Activated T-cell treated with anti-CD3 and anti-CD28 coated beads for 24 hours (primary cell): Measurements from ENCODE around the gene RPL10A.

ENCODE experiments used
- DNase-seq: peaks from one replicate; pipeline ENCODE4 v3.0.0-alpha.2; 2020; ENCODE audit warnings: low read depth

RPL10A gene

DNA sequence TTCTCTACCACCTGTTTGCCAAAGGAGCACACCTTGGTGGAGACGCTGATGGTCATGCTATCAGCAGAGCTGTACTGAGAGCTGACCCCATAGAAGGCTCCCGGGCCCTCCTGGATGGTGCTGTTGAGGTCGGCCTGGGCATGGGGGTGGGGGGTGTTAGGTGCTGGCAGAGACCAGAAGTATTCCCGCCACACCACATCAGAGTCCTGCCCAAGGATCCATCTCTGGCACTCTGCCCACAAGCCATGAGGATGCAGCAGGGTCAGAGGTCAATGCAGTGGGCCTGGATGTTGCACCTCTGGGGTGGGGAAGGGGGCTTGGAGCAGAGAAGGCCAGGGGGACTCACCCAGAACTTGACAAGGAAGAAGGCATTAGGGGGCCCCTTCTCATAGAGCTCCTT lies 7.4 kb downstream of the RPL10A start:
- no peak for DNase-seq

DNA sequence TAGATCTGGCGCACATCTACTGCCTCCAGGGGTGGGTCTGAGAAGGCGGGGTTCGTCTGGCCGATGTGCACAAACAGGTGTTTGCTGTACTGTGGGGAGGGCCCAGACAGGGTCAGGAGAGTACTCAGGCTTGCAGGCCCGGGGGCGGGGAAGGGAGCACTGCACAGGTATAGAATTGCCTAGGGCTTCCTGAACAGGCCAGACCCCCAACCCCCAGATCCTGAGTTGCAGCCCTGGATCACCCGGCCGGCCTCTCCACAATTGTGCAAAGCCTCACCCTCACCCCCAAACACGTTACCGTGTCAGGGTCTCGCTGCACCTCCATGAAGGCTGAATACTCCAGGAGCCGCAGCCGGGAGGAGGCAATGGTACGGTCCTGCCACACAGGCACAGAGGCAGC lies 7.8 kb downstream of the RPL10A start:
- no peak for DNase-seq

DNA sequence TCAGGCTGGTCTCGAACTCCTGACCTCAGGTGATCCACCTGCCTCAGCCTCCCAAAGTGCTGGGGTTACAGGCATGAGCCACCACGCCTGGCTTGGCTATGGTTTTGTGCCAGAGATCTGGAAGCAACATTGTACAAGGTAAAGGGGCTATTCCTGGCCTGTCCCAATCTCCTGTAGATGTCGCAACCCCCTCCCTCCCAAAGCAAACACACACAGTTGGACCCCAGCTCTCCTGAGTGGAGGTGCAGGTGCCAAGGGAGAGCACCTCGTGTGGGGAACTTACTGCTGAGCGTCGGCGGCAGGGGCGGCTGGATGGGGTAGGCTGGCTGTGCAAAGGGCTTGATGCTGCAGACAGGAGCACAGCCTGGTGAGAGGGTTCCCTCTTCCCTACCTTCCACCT lies 8.8 kb downstream of the RPL10A start:
- no peak for DNase-seq

GRCh38 chr6:35477551-35478179 lies 9.5 kb downstream of the RPL10A start:
- DNase-seq, result no peak

DNA sequence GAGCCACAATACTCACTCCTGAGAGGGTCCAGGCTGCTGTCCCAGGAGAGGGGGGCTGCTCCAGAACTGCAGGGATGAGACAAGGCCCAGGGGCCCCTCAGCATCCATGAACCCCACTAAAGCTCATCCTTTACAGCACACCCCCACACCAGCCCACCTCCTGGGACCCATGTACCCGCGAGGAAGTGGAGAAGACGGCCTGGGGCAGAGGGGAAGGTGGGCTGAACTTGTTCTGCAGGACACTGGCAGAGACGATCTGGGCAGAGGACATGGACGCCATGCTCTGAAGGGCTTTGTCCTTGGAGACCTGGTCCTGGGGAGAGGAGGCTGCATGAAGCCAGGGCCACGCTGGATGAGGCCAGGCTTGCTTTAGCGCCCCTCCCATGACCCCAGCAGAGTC lies 10.1 kb downstream of the RPL10A start:
- no peak for DNase-seq

GRCh38 chr6:35480176-35480575 lies 12.0 kb downstream of the RPL10A start:
- no peak for DNase-seq

GRCh38 chr6:35481226-35481625 lies 13.0 kb downstream of the RPL10A start:
- DNase-seq, result no peak

DNA sequence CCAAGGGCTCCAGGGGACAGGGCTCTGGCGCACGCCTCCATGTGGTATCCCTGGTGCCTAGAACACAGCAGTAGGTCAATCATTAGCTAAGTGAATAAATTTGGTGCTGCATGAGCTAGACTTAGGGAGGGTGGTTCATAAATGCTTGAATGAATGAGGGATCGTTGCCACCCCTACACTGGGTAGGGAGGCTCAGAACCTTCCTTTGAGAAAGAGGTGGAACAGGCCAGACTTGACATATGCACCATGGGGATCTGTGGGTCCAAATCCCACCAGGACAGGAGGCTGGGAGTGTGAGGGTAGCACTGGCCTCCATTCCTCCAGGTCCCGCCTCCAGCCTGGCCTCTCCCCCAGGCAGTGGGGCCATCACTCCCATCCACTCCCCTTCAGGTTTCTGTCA lies 14.9 kb downstream of the RPL10A start:
- no peak for DNase-seq

- DNase-seq, result no peak
Measured at GRCh38 chr6:35483490-35483889, 15.3 kb downstream of the RPL10A start.

GRCh38 chr6:35483893-35484645 lies 15.9 kb downstream of the RPL10A start:
- no peak for DNase-seq

DNA sequence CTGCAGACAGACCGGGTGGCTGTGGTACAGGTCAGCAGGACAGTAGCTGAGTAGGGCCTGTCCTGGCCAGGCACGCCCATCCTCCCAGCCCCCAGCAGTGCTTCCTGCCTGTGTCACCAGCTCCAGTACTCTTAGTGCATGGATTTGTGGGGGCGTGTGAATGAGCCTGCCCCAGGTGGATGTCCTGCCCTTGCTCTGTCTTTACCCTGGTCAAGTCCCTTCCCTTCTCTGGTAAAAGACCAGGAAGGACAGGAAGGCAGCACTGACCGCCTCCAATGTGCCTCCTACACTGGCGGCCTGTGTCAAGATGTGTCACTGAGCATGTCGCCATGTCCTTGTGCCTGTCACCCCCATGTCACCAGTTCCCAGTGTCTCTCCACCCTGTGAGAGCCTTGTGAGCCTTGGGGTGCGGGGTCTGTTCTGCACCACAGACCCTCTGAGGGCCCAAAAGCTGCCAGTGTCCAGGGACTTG lies 16.8 kb downstream of the RPL10A start:
- no peak for DNase-seq

DNA sequence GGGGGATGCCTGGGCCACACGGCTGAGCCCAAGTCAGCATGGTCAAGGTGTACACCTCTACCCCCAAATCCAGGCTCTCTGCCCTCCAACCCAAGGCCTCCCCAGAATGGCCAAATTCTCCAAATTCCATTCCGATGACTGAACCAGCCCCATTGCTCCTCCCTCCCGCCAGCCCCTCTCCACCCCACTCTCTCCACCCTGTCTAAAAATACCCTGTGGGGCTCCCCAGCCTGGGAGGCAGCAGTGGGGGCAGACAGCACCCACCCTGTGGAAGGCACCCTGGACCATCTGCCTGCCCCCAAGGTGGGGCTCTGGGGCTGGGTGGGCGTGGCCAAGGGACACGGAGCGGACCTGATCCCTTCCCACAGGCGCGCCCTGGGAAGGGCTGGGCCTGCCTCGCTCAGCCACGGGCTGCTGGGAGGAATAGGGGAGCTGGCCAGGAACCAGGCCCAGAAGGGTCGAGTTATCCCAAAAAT lies 17.2 kb downstream of the RPL10A start:
- no peak for DNase-seq

DNA sequence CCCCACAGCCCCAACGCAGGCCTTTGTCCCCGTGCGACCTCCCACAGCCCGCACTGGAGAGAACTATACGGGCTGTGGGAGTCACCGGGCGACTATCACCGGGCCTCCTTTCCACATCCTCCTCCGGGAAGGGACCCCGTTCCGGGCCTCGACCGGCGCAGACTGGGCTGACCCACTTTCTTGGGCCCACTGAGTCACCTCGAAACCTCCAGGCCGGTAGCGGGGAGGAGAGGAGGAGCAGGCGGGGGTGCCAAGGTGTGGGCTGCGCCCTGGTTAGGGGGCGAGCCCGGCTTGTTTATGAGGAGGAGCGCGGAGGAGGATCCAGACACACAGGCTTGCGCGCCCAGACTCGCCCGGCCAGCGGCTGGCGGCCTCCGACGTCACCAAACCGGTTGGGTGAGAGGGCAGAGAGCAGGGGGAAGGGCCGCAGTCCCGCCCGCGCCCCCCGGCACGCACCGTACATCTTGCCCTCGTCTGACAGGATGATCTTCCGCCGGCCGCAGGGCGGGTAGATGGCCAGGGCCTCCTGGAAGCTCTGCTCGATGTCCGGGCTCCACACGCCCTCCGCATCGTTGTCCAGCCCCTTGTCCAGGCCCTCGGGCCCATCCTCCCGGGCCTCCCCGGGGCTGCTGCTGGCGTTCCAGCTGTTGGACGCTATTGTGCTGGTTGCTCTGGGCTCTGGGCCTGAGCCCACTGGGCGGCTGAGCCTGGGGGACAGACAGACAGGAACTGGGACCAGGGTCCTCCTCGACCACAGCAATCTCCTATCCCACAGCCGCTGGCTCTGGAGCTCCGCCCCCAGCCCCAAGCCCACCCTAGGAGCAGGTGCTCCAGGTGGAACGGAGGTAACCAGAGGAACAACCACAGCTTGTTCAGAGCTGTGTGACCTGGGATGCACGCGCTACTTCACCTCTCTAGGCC lies 18.1 kb downstream of the RPL10A start:
- no peak for DNase-seq

- DNase-seq, result no peak
Measured at GRCh38 chr6:35487658-35488516, 19.7 kb downstream of the RPL10A start.

- DNase-seq, result no peak
Measured at GRCh38 chr6:35488517-35488862, 20.3 kb downstream of the RPL10A start.

- DNase-seq, result no peak
Measured at GRCh38 chr6:35489066-35489465, 20.9 kb downstream of the RPL10A start.

- no peak for DNase-seq
Measured at GRCh38 chr6:35489995-35490791, 22.0 kb downstream of the RPL10A start.

DNA sequence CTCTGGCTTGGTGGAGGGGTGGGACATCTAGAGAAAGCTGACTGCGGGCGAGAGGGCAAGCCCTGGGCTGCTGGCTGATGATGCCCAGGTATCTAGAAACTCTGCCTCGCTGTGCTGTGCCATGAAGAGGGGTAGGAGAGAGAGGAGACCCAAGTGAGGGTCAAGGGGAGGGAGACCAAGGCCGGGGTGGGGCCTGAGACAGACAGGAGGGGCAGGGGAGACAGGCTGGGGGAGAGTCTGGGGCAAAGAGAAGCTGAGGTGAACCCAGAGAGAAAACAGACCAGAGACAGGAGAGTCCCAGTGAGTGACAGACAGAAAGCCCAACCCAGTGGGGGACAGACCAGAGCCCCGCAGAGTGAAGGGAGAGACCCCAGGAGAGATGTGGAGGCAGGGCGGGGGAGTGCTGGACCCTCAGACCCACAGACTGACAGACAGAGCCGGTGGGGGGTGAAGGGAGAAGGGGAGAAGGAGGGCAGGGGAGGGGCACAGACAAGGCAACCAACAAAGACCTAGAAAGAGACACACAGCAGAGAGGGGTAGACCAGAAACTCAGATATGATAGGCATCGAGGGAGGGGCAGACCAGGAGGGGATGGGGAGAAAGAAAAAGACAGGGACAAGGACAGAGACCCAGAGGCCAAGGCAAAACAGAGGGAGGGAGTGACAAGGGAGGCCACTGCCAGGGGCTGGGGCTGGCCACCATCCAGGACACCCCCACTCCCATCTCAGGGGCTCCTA lies 22.8 kb downstream of the RPL10A start:
- no peak for DNase-seq

DNA sequence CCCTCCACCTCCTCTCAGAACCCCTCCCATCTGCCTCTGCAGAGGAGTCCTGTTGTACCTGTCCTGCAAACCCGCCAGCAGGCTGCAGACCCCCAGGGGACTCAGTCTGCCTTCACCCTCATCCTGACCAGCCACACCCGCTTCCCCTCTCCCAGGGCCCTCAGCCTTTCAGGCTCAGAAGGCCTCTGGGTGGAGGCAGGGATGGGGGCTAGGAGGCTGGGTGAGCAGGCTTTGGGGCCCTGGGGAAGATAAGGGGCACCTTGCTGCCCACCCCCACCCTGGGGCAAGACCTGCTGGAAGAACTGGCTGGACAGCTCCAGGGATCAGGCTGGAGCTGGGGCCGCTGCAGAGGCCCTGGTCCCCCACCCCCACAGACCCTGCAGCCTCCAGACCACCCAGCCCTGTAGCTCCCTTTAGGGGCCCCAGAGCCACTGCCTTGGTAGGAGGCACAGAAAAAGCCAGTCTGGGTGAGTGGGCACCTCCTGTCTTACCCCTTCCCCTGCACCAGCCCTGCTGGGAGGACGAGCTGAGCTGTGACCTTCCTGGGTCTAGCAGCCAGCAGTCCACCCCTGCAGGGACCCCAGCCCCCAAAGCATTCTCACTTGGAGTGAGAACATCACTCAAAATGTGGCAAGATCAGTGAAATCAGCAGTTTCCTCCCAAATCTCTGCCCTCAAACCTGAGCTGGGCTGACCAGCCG lies 23.5 kb downstream of the RPL10A start:
- DNase-seq, result no peak
